HCT116 (cell line): Measurements from ENCODE around the gene SHISA7. TPM values are rescaled to one million over a fixed set of nuclear protein-coding genes. Genes with fewer than 3 reads are reported as not detected.

ENCODE experiments used
- ATAC-seq: fragments of 200-7000 bp; cut with Tn5 transposase; 2 replicates; pipeline ENCODE4 v1.9.1; 2020; ENCODE audit warnings: mild to moderate bottlenecking, moderate library complexity
- BruUV-seq: library from RNA; stranded (reverse); fragments of 400-500 nt; replicated peaks from 2 replicates; lab custom pipeline; 2021; lab: Mats Ljungman, UMichigan
- CTCF ChIA-PET: fragments of 300-600 bp; sonication (Branson Sonifier 250); formaldehyde crosslinking; loops from one replicate; lab custom pipeline; 2021; ENCODE audit warnings: antibody characterized with exemption; lab: Charles Lee
- POLR2A ChIA-PET: fragments of 300-600, 350-600 bp; sonication (Branson Sonifier 250); formaldehyde crosslinking; loops from one replicate; lab custom pipeline; 2021; ENCODE audit warnings: antibody characterized with exemption; lab: Charles Lee
- RAD21 ChIA-PET, 2 experiments: fragments of 300-600 bp; sonication (Branson Sonifier 250); formaldehyde crosslinking; loops; one replicate each; lab custom pipeline; 2023; ENCODE audit warnings: low total read pairs in 2 of 2; ENCODE audit not compliant: uncharacterized antibody in 2 of 2, unreplicated experiment in 2 of 2, low non-redundant PET in 1 of 2; lab: Charles Lee
- DNase-seq: peaks from one replicate; pipeline ENCODE4 v3.0.0-alpha.2; 2010; ENCODE audit warnings: low read depth, low spot score
- H2AFZ ChIP-seq: fragments of 200-600 bp; shearing (Covaris generic), sonication (generic); 2 replicates; pipeline ENCODE4 v1.6.1; 2017; ENCODE audit warnings: low read depth, mixed run types, mixed read lengths, antibody characterized with exemption, low read length; ENCODE audit not compliant: poor library complexity, severe bottlenecking
- H3K27ac ChIP-seq: 2 replicates; pipeline ENCODE4 v1.5.1; 2012; ENCODE audit warnings: low read depth, low read length
- H3K27me3 ChIP-seq: fragments of 200-600 bp; sonication (generic); 2 replicates; pipeline ENCODE4 v1.6.1; 2016; ENCODE audit warnings: mixed run types, low read length, mixed read lengths; ENCODE audit not compliant: insufficient read depth
- H3K36me3 ChIP-seq, 2 experiments: fragments of 200-500 bp in 1 of 2; fragments of 200-600 bp in 1 of 2; sonication (Bioruptor generic) in 1 of 2; sonication (generic) in 1 of 2; 2 replicates each; pipeline versions ENCODE4 v1.5.1 to v1.6.1; 2014 to 2016; ENCODE audit warnings: low read length in 2 of 2, inconsistent platforms in 1 of 2, mixed read lengths in 1 of 2, mixed run types in 1 of 2; ENCODE audit not compliant: insufficient read depth in 2 of 2, control insufficient read depth in 1 of 2
- H3K4me1 ChIP-seq, 2 experiments: fragments of 200-600 bp in 1 of 2; sonication (generic) in 1 of 2; 2 replicates each; pipeline versions ENCODE4 v1.5.1 to v1.6.1; 2012 to 2017; ENCODE audit warnings: low read length in 2 of 2, inconsistent platforms in 1 of 2, mild to moderate bottlenecking in 1 of 2, mixed read lengths in 1 of 2, mixed run types in 1 of 2, moderate library complexity in 1 of 2; ENCODE audit not compliant: insufficient read depth in 2 of 2, control insufficient read depth in 1 of 2
- H3K4me2 ChIP-seq: fragments of 200-600 bp; sonication (generic); 2 replicates; pipeline ENCODE4 v1.6.1; 2017; ENCODE audit warnings: mixed run types, low read length, mixed read lengths
- H3K4me3 ChIP-seq, 2 experiments: fragments of 200-600 bp in 1 of 2; sonication (generic) in 1 of 2; replicated peaks in 1 of 2; 2 replicates each; pipeline ENCODE4 v1.5.1; 2011 to 2016; ENCODE audit warnings: low read length in 2 of 2, control low read depth in 1 of 2, low read depth in 1 of 2, mild to moderate bottlenecking in 1 of 2, mixed read lengths in 1 of 2, mixed run types in 1 of 2
- H3K79me2 ChIP-seq: fragments of 200-600 bp; sonication (generic); 2 replicates; pipeline ENCODE4 v1.6.1; 2017; ENCODE audit warnings: mild to moderate bottlenecking, mixed run types, low read length, moderate library complexity, mixed read lengths; ENCODE audit not compliant: insufficient read depth
- H3K9ac ChIP-seq: fragments of 200-600 bp; sonication (generic); 2 replicates; pipeline ENCODE4 v1.6.1; 2016; ENCODE audit warnings: low read length, mixed read lengths
- H3K9me2 ChIP-seq: fragments of 200-600 bp; sonication (generic), shearing (Covaris generic); 2 replicates; pipeline ENCODE4 v1.6.1; 2017; ENCODE audit warnings: mixed run types, mild to moderate bottlenecking, moderate library complexity; ENCODE audit not compliant: insufficient read depth
- H3K9me3 ChIP-seq, 2 experiments: fragments of 200-500 bp in 1 of 2; fragments of 200-600 bp in 1 of 2; sonication (Bioruptor generic) in 1 of 2; sonication (generic) in 1 of 2; 2 replicates each; pipeline ENCODE4 v1.6.1; 2014 to 2017; ENCODE audit warnings: low read length in 2 of 2, mixed read lengths in 2 of 2, inconsistent platforms in 1 of 2, low read depth in 1 of 2, mild to moderate bottlenecking in 1 of 2, mixed run types in 1 of 2, moderate library complexity in 1 of 2; ENCODE audit not compliant: control insufficient read depth in 1 of 2, insufficient read depth in 1 of 2
- H4K20me1 ChIP-seq: fragments of 200-600 bp; sonication (generic), shearing (Covaris generic); 2 replicates; pipeline ENCODE4 v1.6.1; 2017; ENCODE audit warnings: mixed run types, mild to moderate bottlenecking, moderate library complexity; ENCODE audit not compliant: insufficient read depth
- CBX3 ChIP-seq: IDR thresholded peaks from 2 replicates; pipeline ENCODE4 v1.6.1; 2012; ENCODE audit warnings: low read depth
- CEBPB ChIP-seq: IDR thresholded peaks from 2 replicates; pipeline ENCODE4 v1.6.1; 2012; ENCODE audit warnings: low read depth
- EGR1 ChIP-seq: IDR thresholded peaks from 2 replicates; pipeline ENCODE4 v1.6.1; 2012; ENCODE audit warnings: low read depth
- EZH2 ChIP-seq: fragments of 200-600 bp; sonication (generic); IDR thresholded peaks from 2 replicates; pipeline ENCODE4 v1.6.1; 2017; ENCODE audit warnings: antibody characterized with exemption, mixed run types
- EZH2phosphoT487 ChIP-seq: fragments of 200-600 bp; IDR thresholded peaks from 2 replicates; pipeline ENCODE4 v1.6.1; 2018; ENCODE audit warnings: antibody characterized with exemption, borderline replicate concordance
- JUND ChIP-seq: IDR thresholded peaks from 2 replicates; pipeline ENCODE4 v1.6.1; 2012
- REST ChIP-seq: IDR thresholded peaks from 2 replicates; pipeline ENCODE4 v1.6.1; 2012; ENCODE audit warnings: low read depth
- SP1 ChIP-seq: IDR thresholded peaks from 2 replicates; pipeline ENCODE4 v1.6.1; 2012; ENCODE audit warnings: low read depth
- SRF ChIP-seq: IDR thresholded peaks from 2 replicates; pipeline ENCODE4 v1.6.1; 2012; ENCODE audit warnings: low read depth
- TCF7L2 ChIP-seq: IDR thresholded peaks from 2 replicates; pipeline ENCODE4 v1.7.0; 2011; ENCODE audit warnings: borderline replicate concordance, inconsistent platforms; ENCODE audit not compliant: insufficient read depth, insufficient read length; ENCODE audit errors: extremely low read depth
- YY1 ChIP-seq: IDR thresholded peaks from 2 replicates; pipeline ENCODE4 v1.6.1; 2011; ENCODE audit warnings: low read length, low read depth, moderate library complexity, mild to moderate bottlenecking; ENCODE audit not compliant: insufficient replicate concordance; ENCODE audit errors: extremely low read depth
- ZBTB33 ChIP-seq: IDR thresholded peaks from 2 replicates; pipeline ENCODE4 v1.6.1; 2011; ENCODE audit warnings: mild to moderate bottlenecking, low read length, moderate library complexity; ENCODE audit not compliant: insufficient replicate concordance; ENCODE audit errors: extremely low read depth
- intact Hi-C: fragments of 100-400 bp; cut with micrococcal nuclease; formaldehyde crosslinking; loops from 2 replicates; pipeline ENCODE4 v1.10.0; 2022
- total RNA-seq: library from RNA; stranded (reverse); gene quantifications from one replicate; pipeline ENCODE4 v1.2.1, GENCODE V29; 2021; ENCODE audit not compliant: unreplicated experiment

SHISA7 gene
- total RNA-seq, 1 experiment from 2014 or later = not detected

GRCh38 chr19:55443824-55444480 lies 852 bp upstream of the SHISA7 start:
- no peak overlapping the region for H3K4me3 ChIP-seq

More at GRCh38 chr19:55443824-55444480, 852 bp upstream of the SHISA7 start:
- ATAC-seq (no peak), DNase-seq (no peak)
- Histone ChIP-seq H3K27me3 (peaks cover 19% of the 10 kb centered on the region; the same call in 1 of the 2 replicates), H3K9ac (no peak overlapping the region), H3K4me2 (no peak overlapping the region), H3K27ac (no peak overlapping the region), H3K4me1 (peaks cover 0 to 10% of the 10 kb centered on the region in 2 experiments; a peak in 2 of 4 replicates), H2AFZ (no peak overlapping the region), H3K36me3 (no peaks in the 10 kb centered on the region), H4K20me1 (no peaks in the 10 kb centered on the region), H3K9me2 (no peaks in the 10 kb centered on the region), H3K79me2 (no peaks in the 10 kb centered on the region), H3K9me3 (no peaks in the 10 kb centered on the region)
- CTCF ChIA-PET = no interaction called here
- TF ChIP-seq CEBPB (no peak), CBX3 (no peak), EGR1 (no peak), YY1 (no peak), TCF7L2 (no peak), SP1 (no peak), SRF (no peak), JUND (no peak), ZBTB33 (no peak), EZH2phosphoT487 (no peak), EZH2 (no peak), REST (no peak)
- intact Hi-C loops = loop anchor here (10.0 kb wide), 1 partner anchor 229 kb away; no protein-coding TSS in a partner anchor
- POLR2A ChIA-PET = no interaction called here
- RAD21 ChIA-PET = no interaction called here
- no TSS peak for BruUV-seq
